Stimulated activated CD4-positive, alpha-beta T cell treated with anti-CD3 and anti-CD28 coated beads, Interleukin-1b, Interleukin-23, amount 100 ng/mL, for 1 hour (primary cell): ENCODE results near the gene A4GALT.
"Not testable (repeated sequence)": the region's sequence is repeated elsewhere in the genome, so short reads cannot be mapped to it uniquely, and the experiment has no call there.

Experiments
- DNase-seq, 2 donors: peaks; one replicate each; pipeline ENCODE4 v3.0.0-alpha.2; 2020; ENCODE audit warnings: low read depth in 2 of 2

The A4GALT gene

DNA sequence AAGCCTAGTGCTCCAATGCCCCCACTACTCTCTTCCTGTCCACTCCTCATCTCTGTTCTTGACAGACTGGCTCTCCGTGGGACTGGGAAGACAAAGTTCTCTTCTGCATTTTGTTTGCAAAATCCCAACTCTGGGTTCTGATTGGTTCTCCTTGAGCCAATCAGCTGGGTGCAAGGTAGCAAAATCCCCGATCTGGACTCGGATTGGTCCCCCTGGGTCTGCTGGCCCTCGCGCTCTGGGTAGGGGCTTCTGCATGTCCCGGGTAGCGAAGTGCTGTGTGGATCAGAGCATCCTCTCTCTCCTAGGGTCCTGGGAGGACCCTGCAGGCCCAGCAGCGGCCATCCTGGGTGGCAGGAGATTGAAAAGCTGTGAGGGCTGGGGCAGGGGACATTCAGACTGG is 22.3 kb upstream of the A4GALT start:
- DNase-seq: no peak

DNA sequence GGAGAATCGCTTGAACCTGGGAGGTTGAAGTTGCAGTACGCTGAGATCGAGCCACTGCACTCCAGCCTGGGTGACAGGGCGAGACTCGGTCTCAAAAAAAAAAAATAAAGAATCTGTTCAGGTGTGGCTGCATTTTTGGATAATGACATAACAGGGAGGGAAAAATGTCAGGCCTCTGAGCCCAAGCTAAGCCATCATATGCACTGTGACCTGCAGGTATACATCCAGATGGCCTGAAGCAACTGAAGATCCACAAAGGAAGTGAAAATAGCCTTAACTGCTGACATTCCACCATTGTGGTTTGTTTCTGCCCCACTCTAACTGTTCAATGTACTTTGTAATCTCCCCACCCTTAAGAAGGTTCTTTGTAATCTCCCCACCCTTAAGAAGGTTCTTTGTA is 19.6 kb upstream of the A4GALT start:
- DNase-seq: not testable (repeated sequence)

DNA sequence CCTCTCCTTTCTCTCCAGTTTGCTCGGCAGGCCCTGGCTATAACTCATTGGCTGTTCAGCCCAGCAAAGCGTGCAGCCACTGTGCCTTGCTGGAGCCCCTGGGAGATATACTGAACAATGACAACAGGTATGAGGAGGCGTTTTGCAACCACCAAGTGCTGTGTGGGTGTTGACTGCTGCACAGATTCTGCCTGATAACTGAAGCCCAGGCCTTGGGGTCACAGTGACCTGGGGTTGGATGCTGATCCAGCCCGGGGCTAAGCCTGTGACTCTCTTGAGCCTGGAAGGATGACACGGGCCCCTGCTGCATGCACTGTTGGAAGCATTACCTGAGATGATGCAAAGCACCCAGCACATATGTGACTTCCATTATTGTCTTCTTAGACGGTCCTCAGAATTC is 13.7 kb upstream of the A4GALT start:
- DNase-seq: no peak

DNA sequence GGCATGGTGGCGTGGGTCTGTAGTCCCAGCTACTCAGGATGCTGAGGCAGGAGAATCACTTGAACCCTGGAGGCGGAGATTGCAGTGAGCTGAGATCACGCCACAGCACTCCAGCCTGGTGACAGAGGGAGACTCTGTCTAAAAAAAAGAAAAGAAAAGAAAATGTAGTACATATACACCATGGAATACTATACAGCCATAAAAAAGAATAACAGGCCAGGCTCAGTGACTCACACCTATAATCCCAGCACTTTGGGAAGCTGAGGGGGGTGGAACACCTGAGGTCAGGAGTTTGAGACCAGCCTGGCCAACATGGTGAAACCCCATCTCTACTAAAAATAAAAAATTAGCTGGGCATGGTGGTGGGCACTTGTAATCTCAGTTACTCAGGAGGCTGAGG is 12.7 kb upstream of the A4GALT start:
- not testable (repeated sequence) for DNase-seq

DNA sequence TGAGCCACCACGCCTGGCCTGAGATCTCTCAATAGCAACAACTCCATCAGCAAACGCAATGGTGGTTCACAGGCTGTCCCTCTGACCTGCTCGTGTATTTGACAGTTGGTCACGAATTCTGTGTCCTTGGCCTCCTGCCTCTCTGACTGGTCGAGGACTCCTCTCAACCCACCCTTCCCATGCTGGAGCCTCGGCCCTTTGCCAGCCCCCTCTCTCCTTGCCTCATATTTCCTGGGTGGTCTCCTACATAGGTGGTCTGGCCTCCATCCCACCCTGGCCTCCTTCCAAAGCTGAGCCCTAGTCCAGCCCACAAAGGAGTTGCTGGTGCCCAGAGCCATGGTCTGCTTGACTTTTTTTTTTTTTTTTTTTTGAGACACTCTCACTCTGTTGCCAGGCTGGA is 11.4 kb upstream of the A4GALT start:
- DNase-seq: no peak

DNA sequence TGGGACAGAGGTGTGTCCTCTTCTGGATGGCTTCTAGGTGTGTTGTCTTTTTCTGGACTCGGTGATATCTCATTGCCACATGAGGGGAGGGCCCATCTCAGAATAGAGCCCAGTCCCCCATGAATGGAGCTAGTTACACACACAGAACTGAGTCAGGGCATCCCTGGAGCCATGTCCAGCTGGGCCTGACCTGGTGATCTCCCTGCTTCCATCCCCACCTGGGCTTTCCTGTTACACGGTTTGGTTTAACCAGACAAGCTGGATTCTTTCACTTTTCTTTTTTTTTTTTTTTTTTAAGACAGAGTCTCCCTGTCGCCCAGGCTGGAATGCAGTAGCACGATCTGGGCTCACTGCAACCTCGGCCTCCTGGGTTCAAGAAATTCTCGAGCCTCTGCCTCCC is 6.1 kb upstream of the A4GALT start:
- DNase-seq: no peak

DNA sequence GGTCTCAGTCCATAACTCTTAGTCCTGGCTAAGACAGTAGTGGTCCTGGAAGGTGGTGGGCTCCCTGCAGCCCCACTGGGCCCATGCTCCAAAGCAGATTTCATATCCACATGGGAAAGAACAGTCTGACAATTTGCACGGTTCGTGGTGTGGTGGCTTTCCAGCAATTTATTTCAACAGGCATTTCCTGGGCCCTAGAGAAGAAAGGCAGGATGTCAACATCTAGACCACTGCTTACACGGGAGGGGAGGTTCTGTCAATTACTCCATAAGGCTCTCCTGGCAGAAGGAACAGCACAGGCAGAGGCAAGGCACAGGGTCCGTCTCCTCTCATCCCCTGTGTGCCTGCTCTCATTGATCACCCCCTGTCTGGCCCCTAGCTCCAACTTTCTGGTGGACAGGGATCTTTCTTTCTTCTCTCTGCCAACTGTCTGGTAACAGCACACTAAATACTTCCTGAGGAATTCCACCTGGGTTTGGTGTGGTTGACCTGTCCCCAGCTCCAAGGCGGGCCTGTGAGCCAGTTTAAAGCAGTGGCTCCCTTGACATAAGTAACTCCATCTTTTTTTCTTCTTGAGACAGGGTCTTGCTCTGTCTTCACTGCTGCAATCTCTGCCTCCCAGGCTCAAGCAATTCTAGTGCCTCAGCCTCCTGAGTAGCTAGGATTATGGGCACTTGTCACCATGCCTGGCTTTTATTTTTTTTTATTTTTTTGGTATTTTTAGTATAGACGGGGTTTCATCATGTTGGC is 5.1 kb upstream of the A4GALT start:
- DNase-seq: no peak

DNA sequence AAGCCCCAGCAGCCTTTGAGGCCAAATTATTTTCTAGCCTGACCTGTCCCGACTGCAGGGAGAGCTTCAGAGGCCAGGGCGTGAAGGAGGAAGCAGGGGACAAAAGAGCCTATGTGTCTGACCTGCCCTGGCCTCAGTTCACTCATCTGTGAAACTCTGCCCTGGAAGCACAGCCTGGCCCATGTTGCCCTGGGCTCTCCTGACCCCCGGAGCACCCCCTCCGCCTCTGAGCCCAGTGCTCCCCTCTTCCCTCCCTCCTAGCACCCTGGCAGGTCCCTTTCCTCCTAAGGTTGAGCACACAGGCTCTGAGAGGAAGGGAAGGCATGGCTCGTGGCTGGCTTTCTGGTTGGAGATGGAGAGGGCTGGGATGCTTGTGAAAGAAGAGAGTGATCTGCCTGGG is 3.4 kb upstream of the A4GALT start:
- no peak for DNase-seq

DNA sequence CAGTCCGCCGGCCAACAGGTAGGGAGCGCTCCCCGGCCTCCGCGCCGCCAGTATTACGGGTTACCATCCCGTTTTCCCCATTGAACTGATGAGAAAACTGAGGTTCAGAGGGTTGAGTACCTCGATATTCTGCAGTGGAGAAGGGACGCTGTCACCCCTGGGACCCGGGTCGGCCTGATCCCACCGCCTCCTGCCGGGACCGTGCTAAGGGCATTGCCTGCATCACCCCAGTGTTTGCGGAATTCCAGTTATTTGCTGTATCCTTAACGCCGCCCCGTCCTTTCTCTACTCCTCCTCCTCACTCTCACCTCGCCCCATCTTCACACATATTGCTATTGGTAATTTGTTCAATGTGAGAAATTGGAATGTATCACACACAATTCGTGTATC is 370 bp upstream of the A4GALT start:
- no peak for DNase-seq

DNA sequence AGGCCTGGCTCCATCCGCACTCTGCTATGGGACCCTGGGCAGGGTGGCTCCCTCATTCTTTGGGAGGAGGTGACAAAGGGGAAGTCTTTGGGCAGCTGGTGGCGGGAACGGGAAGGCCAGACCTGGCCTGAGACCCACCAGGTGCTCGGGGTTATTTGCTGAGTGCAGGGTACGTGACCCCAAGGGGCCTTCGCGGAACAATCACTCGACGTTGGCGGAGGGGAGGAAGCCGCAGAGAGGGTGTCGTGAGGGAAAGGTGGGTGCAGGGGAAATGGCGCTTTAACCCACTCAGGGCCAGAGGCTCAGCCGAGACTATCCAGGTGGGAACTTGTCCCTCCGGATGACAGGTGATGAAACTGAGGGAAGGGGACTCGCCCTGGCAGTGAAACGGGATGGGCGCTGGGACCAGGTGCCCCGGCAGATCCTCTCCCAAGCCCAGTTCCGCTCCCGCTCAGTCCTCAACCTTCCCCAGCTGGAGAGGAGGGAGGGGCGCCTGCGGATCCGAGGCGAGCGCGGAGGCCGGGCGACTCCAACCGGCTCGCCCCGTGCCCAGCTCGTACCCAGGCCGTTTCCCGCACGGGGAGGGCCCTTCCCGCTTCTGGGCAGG is 911 bp downstream of the A4GALT start:
- no peak for DNase-seq

DNA sequence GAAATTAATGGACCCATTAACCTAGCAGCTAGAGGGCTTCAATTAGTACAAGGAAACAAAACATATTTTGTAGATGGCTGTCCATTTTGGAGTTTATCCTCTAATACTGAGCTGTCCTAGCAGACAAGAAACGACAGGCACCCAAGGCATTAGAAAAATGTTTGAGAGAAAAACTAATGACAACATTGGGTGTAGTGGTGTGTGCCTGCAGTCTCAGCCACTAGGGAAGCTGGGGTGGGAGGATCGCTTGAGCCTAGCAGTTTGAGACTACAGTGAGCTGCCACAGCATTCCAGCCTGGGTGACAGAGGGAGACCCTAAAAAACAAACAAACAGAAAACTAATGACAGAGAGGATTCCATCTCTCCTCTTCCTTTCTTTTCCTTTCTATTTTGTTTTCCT is 1.5 kb downstream of the A4GALT start:
- no peak for DNase-seq

DNA sequence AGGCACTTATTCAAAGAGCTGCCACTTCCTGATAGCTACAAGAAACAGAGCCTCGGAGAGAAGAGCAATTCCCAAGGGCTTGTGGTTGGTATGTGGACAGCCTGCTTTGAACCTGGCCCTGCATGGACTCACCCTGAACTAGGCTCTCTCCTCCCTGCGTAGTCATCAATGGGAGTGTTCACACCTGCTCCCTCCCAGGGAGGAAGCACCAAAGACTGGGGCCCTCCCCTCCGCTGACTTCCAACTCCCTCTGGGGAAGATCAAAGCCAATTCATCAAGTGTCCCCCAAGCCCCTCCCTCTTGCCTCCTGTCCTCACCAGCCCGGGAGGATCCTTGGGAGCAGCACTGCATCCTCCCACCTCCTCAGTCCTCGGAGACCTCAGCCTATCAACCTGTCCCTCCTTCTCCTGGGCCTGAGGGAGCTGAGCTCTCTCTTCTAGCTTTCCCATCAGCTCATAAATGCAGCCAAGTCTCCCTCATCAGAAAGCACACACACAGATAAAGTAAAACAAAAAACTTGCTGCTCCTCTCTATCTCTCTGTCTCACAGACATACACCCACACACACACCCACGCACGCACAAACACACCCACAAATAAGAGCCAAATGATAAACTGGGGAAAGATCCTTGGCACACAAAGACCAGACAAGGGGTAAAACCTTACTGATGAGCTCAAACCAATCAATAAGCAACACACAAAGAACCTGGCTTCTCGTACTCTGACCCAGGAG is 3.3 kb downstream of the A4GALT start:
- DNase-seq: no peak

DNA sequence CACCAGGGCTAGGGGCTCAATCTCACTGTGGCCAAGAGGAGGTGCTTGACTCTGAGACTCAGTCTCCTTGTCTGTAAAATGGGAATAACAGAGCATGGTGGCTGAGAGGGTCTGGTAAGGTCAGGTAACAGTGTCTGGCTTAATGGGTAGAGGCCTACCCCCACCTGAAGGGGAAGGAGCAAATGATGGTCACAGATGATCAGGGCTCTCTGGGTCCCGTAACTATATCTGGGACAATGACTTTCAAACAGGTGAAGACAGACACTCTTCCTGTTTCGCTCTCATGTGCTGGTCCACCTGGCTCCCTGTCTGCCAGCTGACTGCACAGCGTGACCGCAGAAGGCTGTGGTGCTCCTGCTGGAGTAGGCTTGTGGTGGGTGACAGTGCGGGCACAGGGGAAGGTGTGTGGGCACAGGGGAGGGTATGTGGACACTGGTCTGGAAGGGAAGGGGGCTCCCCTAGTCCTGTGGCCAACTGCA is 4.0 kb downstream of the A4GALT start:
- no peak for DNase-seq

DNA sequence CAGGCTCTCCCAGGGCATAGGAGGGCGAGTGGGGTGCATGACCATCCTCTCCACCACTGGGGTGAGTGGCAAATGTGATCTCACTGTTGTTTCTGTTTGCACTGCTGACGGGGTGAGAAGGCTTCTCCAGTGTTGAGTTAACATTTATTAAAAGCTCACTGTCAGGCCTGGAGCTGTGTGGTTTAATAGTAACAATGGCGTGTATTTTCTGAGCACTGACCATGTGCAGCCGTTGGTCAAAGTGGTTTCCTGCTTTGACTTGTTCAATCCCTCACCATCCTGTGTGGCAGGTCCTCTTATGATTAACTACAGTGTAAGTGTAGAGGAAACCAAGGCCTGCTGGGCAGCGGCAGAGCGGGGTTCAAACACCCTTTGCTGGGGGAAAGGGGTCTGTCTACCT is 4.4 kb downstream of the A4GALT start:
- no peak for DNase-seq

DNA sequence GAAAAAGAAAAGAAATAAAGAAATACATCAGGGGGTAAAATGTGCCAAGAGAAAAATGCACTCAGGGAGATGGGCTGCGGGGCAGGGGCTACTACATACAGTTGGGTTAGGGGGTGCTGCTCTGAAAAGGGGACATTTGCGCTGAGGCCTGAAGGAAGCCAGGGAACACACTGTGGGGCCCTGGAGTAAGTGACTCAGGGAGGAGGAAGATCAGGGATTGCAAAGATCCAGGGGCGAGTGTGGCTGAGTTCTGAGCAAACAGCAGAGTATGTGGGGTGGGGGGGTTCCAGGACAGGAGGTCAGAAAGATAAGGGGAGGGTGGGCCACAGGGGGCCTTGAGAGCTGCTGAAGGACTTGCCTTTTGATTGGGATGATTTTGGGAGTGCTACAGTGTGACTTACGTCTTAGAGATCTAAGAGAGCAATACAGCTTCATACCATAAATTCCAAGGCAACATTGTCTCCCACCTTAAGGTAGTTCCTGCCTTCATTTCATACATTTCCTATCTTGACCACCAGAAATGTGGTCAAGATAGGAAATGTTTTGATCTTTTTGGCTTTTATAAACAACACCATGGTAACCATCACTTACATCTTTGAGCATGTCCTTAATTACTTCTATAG is 5.8 kb downstream of the A4GALT start:
- no peak for DNase-seq

DNA sequence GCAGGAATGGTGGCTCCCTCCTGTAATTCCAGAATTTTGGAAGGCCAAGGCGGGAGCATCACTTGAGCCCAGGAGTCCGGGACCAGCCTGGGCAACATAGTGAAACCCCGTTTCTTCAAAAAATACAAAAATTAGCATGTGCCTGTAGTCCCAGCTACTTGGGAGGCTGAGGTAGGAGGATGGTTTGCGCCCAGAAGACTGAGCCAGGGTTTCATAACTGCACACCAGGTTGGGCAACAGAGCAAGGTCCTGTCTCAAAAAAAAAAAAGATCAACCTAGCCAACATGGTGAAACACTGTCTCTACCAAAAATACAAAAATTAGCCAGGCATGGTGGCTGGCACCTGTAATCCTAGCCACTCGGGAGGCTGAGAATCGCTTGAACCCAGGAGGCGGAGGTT is 6.4 kb downstream of the A4GALT start:
- no peak for DNase-seq

DNA sequence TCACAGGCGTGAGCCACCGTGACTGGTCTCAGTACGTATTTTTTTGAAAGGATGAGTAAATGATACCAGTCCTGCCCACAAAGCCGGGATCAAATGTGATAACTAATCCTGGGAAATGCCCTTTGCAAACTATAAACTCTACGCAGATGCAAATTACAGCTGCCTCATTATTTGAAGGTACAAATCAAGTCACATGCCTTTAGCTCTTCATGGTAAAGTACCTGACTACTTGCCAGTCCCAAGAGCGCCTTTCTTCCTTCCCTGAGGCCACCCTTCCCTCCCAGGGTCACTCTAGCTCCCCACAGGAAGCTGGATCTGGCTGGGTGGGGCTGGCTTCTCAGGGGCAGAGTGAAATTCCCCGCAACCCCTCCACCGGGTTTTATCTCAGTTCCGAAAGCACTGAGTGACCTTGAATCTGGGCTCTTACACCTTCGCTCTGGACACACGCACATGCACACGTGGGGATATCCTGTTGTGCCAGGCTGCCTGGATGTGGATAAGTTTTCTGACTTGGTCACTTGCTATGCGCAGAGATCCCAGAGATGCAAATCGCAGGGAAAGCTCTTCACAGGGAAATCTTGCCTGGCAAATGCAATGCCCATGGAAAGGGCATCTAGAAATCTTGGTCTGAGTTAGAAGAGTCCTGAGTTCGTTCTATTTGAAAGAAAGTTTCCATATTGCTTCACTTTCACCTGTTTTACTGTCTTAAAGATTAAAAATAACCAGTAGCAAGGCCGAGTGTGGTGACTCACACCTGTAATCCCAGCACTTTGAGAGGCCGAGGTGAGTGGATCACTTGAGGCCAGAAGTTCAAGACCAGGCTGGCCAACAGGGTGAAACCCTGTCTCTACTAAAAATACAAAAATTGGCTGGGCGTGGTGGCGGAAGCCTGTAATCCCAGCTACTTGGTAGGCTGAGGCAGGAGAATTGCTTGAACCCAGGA is 8.5 kb downstream of the A4GALT start:
- DNase-seq: no peak

DNA sequence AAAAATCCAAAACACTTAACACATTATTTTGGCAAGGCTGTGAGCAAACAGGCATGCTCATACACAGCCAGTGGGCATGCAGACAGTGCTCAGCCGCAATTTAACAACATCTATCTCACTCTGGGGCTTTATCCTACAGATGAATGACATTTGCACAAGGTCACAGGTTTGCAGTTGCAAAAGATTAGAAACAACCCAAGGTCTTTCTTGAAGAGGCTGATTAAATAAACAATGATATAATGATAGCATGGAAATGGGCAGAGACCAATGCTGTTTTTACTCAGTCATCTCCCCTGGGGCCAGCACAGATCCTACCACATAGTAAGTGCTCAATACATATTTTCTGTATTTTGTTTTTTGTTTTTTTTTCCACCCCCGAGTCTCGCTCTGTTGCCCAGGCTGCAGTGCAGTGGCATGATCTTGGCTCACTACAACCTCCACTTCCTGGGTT is 9.4 kb downstream of the A4GALT start:
- DNase-seq: no peak

DNA sequence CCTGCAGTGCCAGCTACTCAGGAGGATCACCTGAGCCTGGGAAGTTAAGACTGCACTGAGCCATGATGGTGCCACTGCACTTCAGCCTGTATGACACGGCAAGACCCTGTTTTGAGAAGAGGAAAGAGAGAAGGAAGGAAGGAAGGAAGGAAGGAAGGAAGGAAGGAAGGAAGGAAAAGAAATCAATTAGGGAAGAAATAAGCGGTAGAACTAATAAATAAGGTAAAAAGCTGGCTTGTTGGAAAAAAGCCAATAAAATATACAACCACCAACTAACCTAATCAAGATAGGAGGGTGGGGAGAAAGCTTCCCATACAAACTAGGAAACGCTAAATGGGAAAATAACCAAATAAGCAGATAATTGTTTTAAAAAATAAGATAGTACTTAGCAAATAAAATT is 12.3 kb downstream of the A4GALT start:
- no peak for DNase-seq

DNA sequence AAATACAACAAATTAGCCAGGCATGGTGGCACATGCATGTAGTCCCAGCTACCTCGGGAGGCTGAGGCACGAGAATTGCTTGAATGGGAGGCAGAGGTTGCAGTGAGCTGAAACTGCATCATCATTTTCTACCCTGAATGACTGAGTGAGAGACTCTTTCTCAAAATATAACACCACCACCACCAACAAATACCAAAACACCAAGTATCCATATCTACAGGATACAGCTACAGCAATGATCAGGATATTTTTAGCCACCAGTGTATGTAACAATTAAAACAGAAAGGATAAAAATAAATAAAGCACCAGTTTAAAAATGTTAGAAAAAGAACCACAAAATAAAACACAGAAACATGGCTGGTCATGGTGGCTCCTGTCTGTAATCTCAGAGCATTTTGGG is 13.2 kb downstream of the A4GALT start:
- no peak for DNase-seq

DNA sequence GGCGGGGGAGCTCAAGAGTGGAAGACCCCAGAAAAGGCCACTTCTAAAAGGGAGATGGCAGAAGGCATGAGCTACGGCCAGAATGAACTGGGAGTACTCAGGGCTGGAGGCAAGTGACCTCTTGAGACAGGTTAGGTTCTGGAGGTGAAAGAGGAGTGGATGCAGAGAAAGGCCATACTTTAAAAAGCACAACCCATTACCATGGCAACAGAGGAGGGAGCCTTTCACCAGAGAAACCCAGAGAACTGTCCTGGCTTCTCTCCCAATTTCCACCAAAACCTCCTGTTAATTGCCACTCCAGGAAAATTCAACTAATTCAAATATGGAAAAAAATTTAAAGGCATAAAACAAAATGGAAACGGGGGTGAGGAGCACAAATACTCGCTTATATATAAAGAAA is 15.8 kb downstream of the A4GALT start:
- no peak for DNase-seq
